Activated T-cell treated with anti-CD3 and anti-CD28 coated beads, Interleukin-2, amount 50 U/mL, for 24 hours (primary cell): ENCODE measurements around the gene TESMIN.
A peak's percentile ranks its signal among the peaks of the same experiment; 100 is the strongest.

ENCODE experiments used
- DNase-seq: peaks from one replicate; pipeline ENCODE4 v3.0.0-alpha.2; 2020
- H3K27ac Mint-ChIP-seq: 2 replicates; pipeline ENCODE4 v1.8.0; 2020; ENCODE audit warnings: mild to moderate bottlenecking, mixed read lengths
- H3K27me3 Mint-ChIP-seq: 2 replicates; pipeline ENCODE4 v1.8.0; 2020; ENCODE audit warnings: mixed read lengths
- H3K36me3 Mint-ChIP-seq: 2 replicates; pipeline ENCODE4 v1.8.0; 2020; ENCODE audit warnings: low read depth, mixed read lengths
- H3K4me1 Mint-ChIP-seq: 2 replicates; pipeline ENCODE4 v1.8.0; 2020; ENCODE audit warnings: low read depth, mixed read lengths
- H3K4me3 Mint-ChIP-seq: 2 replicates; pipeline ENCODE4 v1.8.0; 2020; ENCODE audit warnings: mild to moderate bottlenecking, moderate library complexity, mixed read lengths
- H3K9me3 Mint-ChIP-seq: 2 replicates; pipeline ENCODE4 v1.8.0; 2020; ENCODE audit warnings: mixed read lengths

Gene TESMIN

GRCh38 chr11:68751331-68751856 lies at the start of gene TESMIN:
Gene TESMIN (minus strand): TSS chr11:68751520. CDS start chr11:68750660, 860 bp downstream.
- Mint-ChIP-seq H3K9me3 (no peaks in the 10 kb centered on the region), H3K36me3 (peaks cover 5% of the 10 kb centered on the region), H3K27me3 (no peaks in the 10 kb centered on the region), H3K4me1 (peaks cover 9% of the 10 kb centered on the region), H3K4me3 (peak within 1 kb of the TSS; percentile 73), H3K27ac (peak within 1 kb of the TSS; percentile 57)
- peak; percentile 96 for DNase-seq

GRCh38 chr11:68798221-68798813 lies 47.0 kb upstream of the TESMIN start:
- H3K4me3 Mint-ChIP-seq: no peak overlapping the region
- H3K36me3 Mint-ChIP-seq: peaks cover 66% of the 10 kb centered on the region
- no peaks in the 10 kb centered on the region for H3K27me3 Mint-ChIP-seq
- no peaks in the 10 kb centered on the region for H3K4me1 Mint-ChIP-seq
- peak; percentile 58 for DNase-seq
- H3K27ac Mint-ChIP-seq: no peak overlapping the region
- H3K9me3 Mint-ChIP-seq: no peaks in the 10 kb centered on the region

- Mint-ChIP-seq H3K9me3 (no peaks in the 10 kb centered on the region), H3K36me3 (peaks cover 68% of the 10 kb centered on the region), H3K4me1 (no peaks in the 10 kb centered on the region), H3K27ac (no peak overlapping the region), H3K4me3 (no peak overlapping the region), H3K27me3 (no peaks in the 10 kb centered on the region)
- DNase-seq: no peak
Observed at GRCh38 chr11:68796801-68797200, 45.5 kb upstream of the TESMIN start.

DNA sequence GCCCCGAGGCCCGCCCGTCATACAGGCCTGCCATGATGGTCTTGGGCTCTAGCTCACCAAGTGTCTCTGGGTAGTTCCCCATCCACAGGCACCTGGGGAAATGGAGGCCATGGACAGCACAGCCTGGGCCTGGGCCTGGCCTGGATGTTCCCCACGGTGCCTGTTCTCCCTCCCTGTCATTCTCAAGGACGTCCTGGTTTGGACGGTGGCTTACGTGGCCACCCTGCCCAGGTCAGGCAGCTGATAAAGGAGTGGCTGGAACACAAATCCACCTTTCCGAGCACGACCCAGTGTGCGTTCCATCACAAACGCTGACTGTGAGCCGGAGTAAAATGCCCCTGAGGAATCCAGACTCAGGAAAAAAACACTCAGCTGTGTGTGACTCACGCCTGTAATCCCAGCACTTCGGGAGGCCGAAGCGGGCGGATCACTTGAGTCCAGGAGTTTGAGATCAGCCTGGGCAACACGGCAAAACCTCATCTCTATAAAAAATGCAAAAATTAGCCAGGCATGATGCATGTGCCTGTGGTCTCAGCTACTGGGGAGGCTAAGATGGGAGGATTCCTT lies 41.2 kb upstream of the TESMIN start:
- no peaks in the 10 kb centered on the region for H3K27me3 Mint-ChIP-seq

GRCh38 chr11:68784653-68785052 lies 33.3 kb upstream of the TESMIN start:
- DNase-seq: no peak
- Mint-ChIP-seq H3K27ac (no peak overlapping the region), H3K9me3 (no peaks in the 10 kb centered on the region), H3K4me1 (no peaks in the 10 kb centered on the region), H3K27me3 (no peaks in the 10 kb centered on the region), H3K4me3 (no peak overlapping the region), H3K36me3 (peaks cover 52% of the 10 kb centered on the region)

More for the DNA sequence above, 41.2 kb upstream of the TESMIN start:
- Mint-ChIP-seq H3K4me3 (no peak overlapping the region), H3K27ac (no peak overlapping the region), H3K4me1 (no peaks in the 10 kb centered on the region), H3K9me3 (no peaks in the 10 kb centered on the region), H3K36me3 (peaks cover 52% of the 10 kb centered on the region)
- no peak for DNase-seq

GRCh38 chr11:68783216-68783821 lies 32.0 kb upstream of the TESMIN start:
- no peaks in the 10 kb centered on the region for H3K4me1 Mint-ChIP-seq
- H3K27me3 Mint-ChIP-seq: no peaks in the 10 kb centered on the region
- peaks cover 56% of the 10 kb centered on the region for H3K36me3 Mint-ChIP-seq
- no peak overlapping the region for H3K4me3 Mint-ChIP-seq
- DNase-seq: no peak
- no peak overlapping the region for H3K27ac Mint-ChIP-seq
- no peaks in the 10 kb centered on the region for H3K9me3 Mint-ChIP-seq

DNA sequence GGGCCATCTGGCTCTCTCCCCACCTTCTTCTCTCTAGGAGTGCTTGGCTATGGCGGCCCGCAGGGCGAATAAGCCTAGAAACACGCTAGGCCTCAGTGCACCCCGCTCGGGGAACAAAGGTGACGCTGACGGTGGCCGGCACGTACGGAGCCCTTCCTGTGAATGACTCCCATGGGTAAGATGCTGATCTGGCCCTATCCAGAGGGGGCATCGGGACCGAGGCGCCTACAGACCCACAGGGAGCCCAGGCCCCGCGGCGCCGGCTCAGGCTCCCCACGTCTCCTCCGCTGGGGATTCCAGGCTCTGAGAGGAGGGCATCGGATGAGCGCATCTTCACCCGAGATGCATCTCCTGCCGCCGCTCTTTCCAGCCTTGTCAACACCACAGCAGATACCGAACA lies 31.4 kb upstream of the TESMIN start:
- peaks cover 62% of the 10 kb centered on the region for H3K36me3 Mint-ChIP-seq
- no peaks in the 10 kb centered on the region for H3K9me3 Mint-ChIP-seq
- H3K4me1 Mint-ChIP-seq: no peaks in the 10 kb centered on the region
- no peaks in the 10 kb centered on the region for H3K27me3 Mint-ChIP-seq
- no peak overlapping the region for H3K27ac Mint-ChIP-seq
- no peak for DNase-seq
- no peak overlapping the region for H3K4me3 Mint-ChIP-seq

- DNase-seq: no peak
- H3K9me3 Mint-ChIP-seq: no peaks in the 10 kb centered on the region
- peaks cover 2% of the 10 kb centered on the region for H3K4me1 Mint-ChIP-seq
- H3K27me3 Mint-ChIP-seq: no peaks in the 10 kb centered on the region
- H3K36me3 Mint-ChIP-seq: peaks cover 76% of the 10 kb centered on the region
- no peak overlapping the region for H3K4me3 Mint-ChIP-seq
- no peak overlapping the region for H3K27ac Mint-ChIP-seq
Observed at GRCh38 chr11:68780829-68781228, 29.5 kb upstream of the TESMIN start.

DNA sequence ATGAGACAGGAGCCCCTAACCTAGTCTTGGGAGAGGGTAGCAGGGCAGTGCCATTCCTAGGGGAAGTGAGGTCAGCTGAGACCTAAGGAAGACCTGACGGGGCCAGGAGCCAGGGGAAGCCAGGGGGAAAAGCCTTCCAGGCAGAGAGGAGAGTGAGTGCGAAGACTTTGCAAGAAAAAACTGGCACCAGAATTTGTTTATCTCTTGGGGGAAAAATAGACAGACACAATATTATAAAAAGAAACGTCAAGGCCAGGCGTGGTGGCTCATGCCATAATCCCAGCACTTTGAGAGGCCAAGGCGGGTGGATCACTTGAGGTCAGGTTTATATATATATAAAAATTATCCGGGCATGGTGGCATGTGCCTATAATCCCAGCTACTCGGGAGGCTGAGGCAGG lies 26.9 kb upstream of the TESMIN start:
- no peak for DNase-seq
- H3K4me1 Mint-ChIP-seq: peaks cover 2% of the 10 kb centered on the region
- H3K27ac Mint-ChIP-seq: no peak overlapping the region
- H3K4me3 Mint-ChIP-seq: no peak overlapping the region
- H3K9me3 Mint-ChIP-seq: no peaks in the 10 kb centered on the region
- no peaks in the 10 kb centered on the region for H3K27me3 Mint-ChIP-seq
- peaks cover 77% of the 10 kb centered on the region for H3K36me3 Mint-ChIP-seq

GRCh38 chr11:68776442-68777235 lies 25.3 kb upstream of the TESMIN start:
- Mint-ChIP-seq H3K36me3 (peaks cover 83% of the 10 kb centered on the region), H3K9me3 (no peaks in the 10 kb centered on the region), H3K4me1 (peaks cover 2% of the 10 kb centered on the region), H3K27ac (no peak overlapping the region), H3K27me3 (no peaks in the 10 kb centered on the region), H3K4me3 (no peak overlapping the region)
- no peak for DNase-seq

- no peak for DNase-seq
- H3K9me3 Mint-ChIP-seq: no peaks in the 10 kb centered on the region
- H3K36me3 Mint-ChIP-seq: peaks cover 83% of the 10 kb centered on the region
- no peak overlapping the region for H3K4me3 Mint-ChIP-seq
- H3K4me1 Mint-ChIP-seq: peaks cover 2% of the 10 kb centered on the region
- no peak overlapping the region for H3K27ac Mint-ChIP-seq
- no peaks in the 10 kb centered on the region for H3K27me3 Mint-ChIP-seq
Observed at GRCh38 chr11:68775951-68776388, 24.6 kb upstream of the TESMIN start.

GRCh38 chr11:68774194-68774585 lies 22.9 kb upstream of the TESMIN start:
- Mint-ChIP-seq H3K4me1 (peaks cover 2% of the 10 kb centered on the region), H3K4me3 (no peak overlapping the region), H3K36me3 (peaks cover 81% of the 10 kb centered on the region), H3K27me3 (no peaks in the 10 kb centered on the region), H3K27ac (no peak overlapping the region), H3K9me3 (no peaks in the 10 kb centered on the region)
- DNase-seq: no peak

DNA sequence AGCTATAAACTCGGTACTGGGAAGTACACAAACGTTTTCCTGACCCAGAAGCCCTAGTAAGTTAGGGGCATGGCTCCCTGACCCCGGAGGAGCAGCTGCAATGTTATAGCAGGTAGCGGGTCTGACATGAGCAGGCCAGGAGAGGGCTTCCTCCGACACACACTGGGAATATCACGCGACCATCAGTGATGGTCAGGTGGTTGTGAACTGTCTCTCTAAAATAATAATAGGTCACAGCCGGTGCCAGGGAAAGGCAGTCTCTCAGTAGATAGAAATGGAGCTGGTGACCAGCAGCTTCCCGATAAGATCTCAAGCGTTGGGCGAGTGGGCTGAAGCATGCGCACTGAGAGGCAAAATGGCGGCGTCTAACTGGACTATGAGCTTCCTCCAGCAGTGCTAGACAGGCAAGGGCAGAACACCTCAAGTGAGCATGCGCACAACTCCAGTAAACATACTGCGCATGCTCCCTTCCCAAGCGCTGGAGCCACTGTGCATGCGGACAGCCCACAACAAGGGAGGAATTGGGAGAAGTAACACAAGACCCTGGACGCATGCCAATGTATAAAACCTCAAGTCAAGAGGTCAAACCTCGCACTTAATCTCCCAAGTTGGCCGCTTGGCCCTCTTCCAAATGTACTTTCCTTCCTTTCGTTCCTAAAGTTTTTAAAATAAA lies 22.3 kb upstream of the TESMIN start:
- no peaks in the 10 kb centered on the region for H3K9me3 Mint-ChIP-seq
- peaks cover 81% of the 10 kb centered on the region for H3K36me3 Mint-ChIP-seq

GRCh38 chr11:68772936-68773335 lies 21.6 kb upstream of the TESMIN start:
- H3K27ac Mint-ChIP-seq: no peak overlapping the region
- no peaks in the 10 kb centered on the region for H3K9me3 Mint-ChIP-seq
- DNase-seq: no peak
- H3K4me1 Mint-ChIP-seq: peaks cover 2% of the 10 kb centered on the region
- no peak overlapping the region for H3K4me3 Mint-ChIP-seq
- H3K27me3 Mint-ChIP-seq: no peaks in the 10 kb centered on the region
- H3K36me3 Mint-ChIP-seq: peaks cover 82% of the 10 kb centered on the region

More for the DNA sequence above, 22.3 kb upstream of the TESMIN start:
- H3K27ac Mint-ChIP-seq: no peak overlapping the region
- H3K27me3 Mint-ChIP-seq: no peaks in the 10 kb centered on the region
- peaks cover 2% of the 10 kb centered on the region for H3K4me1 Mint-ChIP-seq
- no peak overlapping the region for H3K4me3 Mint-ChIP-seq
- DNase-seq: no peak
